GM19395 (cell line): ENCODE measurements around the gene TIRAP.

Source experiments
- ATAC-seq: cut with Tn5 transposase; IDR thresholded peaks from one replicate; pipeline ENCODE4 v1.9.1; 2021; ENCODE audit warnings: mild to moderate bottlenecking, moderate library complexity; ENCODE audit not compliant: unreplicated experiment

TIRAP gene

GRCh38 chr11:126319374-126319740, 36.5 kb downstream of the TIRAP start:
- no peak for ATAC-seq

- ATAC-seq, result no peak
Measured at GRCh38 chr11:126322996-126323395, 40.1 kb downstream of the TIRAP start.

- ATAC-seq, result no peak
Measured at GRCh38 chr11:126327281-126328000, 44.5 kb downstream of the TIRAP start.

GRCh38 chr11:126328001-126328390, 45.1 kb downstream of the TIRAP start:
- ATAC-seq, result no peak

GRCh38 chr11:126328444-126328843, 45.6 kb downstream of the TIRAP start:
- ATAC-seq, result no peak

DNA sequence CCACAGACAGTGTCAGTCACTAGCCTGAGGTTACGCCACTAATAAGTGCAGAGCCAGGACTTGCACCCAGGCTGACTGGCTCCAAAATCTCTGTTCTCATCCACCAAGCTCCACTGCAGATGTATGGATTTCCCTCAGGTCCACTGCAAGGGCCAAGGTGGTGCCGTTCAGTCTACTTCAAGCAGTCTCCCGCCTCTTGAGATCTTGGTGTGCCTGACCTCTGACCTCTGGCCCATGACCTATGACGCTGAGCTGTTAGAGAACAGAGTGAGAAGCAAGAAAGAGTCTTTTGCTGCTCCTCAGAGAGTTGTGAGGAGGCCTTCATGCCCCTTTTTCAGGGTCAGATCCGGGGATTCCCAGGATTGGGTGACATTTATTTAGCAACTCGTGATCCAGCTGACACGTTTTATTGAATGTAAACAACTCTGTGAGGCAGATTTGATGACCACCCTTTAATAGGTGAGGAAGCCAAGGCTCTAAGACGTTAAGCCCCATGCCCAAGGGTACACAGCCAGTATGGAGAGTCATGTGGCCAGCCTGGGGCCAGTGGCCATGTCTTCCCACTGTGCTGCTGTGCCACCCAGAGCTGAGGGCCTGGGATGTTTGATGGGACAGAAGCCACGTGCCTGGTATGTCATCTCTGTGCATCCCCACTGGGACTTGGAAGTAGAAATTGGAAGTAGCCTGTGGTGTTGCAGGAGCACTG, 46.2 kb downstream of the TIRAP start:
- no peak for ATAC-seq

GRCh38 chr11:126329644-126330211, 46.8 kb downstream of the TIRAP start:
- no peak for ATAC-seq

DNA sequence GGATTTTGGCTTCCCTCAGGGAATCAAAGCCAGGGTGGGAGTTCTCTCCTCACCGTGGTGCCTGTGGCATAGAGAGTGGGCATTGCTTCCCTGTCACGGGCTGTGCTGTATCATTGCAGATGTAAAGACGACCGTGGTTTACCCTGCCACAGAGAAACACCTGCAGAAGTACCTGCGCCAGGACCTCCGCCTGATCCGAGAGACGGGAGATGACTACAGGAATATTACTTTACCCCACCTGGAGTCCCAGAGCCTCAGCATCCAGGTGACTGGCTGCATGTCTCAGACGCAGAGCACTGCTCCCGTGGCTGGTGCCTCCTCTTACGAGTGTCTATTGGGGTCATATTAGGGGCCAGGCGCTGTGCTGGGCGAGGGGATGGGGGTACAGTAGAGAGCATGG, 48.4 kb downstream of the TIRAP start:
- no peak for ATAC-seq

- no peak for ATAC-seq
Measured at GRCh38 chr11:126332221-126332711, 49.4 kb downstream of the TIRAP start.

GRCh38 chr11:126333142-126333541, 50.2 kb downstream of the TIRAP start:
- no peak for ATAC-seq

- ATAC-seq, result no peak
Measured at GRCh38 chr11:126334659-126335462, 52.0 kb downstream of the TIRAP start.

- no peak for ATAC-seq
Measured at GRCh38 chr11:126335463-126335760, 52.5 kb downstream of the TIRAP start.

DNA sequence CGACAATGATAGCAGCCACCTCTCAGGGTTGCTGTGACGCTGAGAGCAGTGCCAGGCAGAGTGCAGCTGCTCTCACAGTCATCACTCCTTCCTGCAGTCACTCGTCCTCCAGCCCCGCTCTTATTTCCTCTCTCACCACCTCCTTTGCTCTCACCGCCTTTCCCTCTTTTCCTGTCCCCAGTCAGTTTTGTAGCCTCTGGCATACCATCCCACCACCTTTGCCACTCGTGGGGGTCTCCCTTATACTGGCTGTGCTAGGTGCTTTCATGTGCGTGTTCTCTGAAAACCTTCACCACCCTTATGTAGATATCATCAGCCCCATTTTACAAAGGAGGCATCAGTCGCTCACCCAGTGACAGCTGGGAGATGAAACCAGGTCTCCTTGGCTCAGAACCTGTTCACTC, 53.2 kb downstream of the TIRAP start:
- ATAC-seq, result no peak

DNA sequence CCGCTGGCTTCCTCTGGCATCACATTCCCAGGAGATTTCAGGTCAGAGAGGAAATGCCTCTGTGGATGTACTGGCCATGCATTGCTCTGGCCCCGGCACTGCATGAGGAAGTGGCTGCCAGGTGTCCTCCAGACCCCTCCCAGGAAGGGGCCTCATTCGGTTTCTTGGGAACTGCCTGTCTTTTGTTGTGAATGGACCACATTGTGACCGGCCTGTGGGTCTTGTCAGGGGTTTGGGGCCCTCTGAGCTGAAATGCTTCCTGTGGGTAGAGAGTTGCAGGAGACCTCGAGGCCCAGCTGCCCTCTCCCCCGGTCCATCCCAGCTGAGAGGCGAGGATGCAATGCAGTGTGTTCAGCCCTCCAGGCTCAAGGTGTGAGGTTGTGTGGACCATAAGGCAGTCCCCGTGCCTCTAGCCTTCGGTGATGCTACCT, 53.8 kb downstream of the TIRAP start:
- ATAC-seq, result no peak

DNA sequence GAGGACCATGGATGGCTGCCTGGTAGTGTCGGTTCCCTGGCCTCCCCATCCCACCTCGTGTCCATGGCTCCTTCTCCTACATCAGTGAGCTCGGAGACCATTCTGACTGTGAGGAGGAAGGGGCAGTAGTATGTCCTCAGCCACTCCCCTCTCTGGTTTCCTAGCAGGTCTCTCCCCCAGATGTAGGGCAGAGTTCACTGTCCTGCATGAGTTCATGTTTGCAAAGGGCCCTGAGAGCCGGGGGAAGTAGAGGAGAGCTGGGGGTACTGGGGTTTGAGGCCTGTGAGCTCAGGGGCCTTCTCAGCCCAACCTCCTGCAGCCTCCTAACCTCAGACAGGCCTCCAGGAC, 54.2 kb downstream of the TIRAP start:
- ATAC-seq, result no peak

- ATAC-seq, result no peak
Measured at GRCh38 chr11:126337474-126338241, 54.8 kb downstream of the TIRAP start.

DNA sequence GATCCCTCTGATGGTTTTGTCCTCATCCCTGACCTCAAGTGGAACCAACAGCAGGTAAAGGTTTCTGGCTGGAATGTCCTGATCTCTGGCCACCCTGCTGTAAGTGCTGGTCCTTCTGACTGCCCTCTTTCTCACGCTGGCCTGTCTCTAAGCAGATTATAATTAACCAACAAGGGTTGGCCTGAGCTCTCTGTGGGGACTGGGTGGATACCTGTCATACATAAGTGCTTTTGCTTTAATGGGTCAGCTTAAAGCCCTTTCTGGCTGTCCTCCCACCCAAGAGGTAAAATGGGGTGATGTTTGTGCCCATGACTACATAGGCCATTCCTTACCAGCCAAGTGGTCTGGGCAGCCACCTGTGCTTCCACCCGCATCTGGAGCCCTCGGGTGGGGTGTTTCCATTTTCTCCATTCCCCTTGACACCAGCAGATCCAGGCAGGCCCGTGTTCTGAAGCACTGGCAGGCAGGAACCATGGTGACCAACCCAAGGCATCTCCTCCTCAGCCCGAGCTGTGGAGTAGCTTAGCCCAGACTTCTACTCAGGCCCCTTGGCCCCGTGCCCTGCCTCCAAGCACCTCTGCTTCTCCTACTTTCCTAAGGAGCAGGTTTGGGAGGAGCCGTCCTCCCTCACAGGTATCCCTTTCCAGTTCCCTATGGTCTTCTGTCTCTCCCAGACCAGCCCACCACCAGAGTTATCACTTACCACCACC, 55.6 kb downstream of the TIRAP start:
- ATAC-seq, result no peak

GRCh38 chr11:126339073-126339862, 56.4 kb downstream of the TIRAP start:
- no peak for ATAC-seq

- ATAC-seq, result no peak
Measured at GRCh38 chr11:126339863-126340434, 57.1 kb downstream of the TIRAP start.
